PC-9 (cell line): ENCODE results near the gene CS. TPM values are rescaled to one million over a fixed set of nuclear protein-coding genes. Genes with fewer than 3 reads are reported as not detected.
A peak's percentile ranks its signal among the peaks of the same experiment; 100 is the strongest.
"Not testable (repeated sequence)": the region's sequence is repeated elsewhere in the genome, so short reads cannot be mapped to it uniquely, and the experiment has no call there.

Experiments
- Bru-seq: library from RNA; stranded (reverse); fragments of 400-500 nt; gene quantifications from one replicate; lab custom pipeline; 2021; lab: Mats Ljungman, UMichigan
- BruChase-seq, 2 experiments: library from RNA; stranded (reverse); fragments of 400-500 nt; gene quantifications; one replicate each; lab custom pipeline; 2021; lab: Mats Ljungman, UMichigan
- BruUV-seq: library from RNA; stranded (reverse); fragments of 400-500 nt; replicated peaks from 2 replicates; lab custom pipeline; 2021; lab: Mats Ljungman, UMichigan
- CTCF ChIA-PET: fragments of 300-600 bp; sonication (Branson Sonifier 250); formaldehyde crosslinking; loops from one replicate; lab custom pipeline; 2022; ENCODE audit warnings: antibody characterized with exemption; lab: Charles Lee
- POLR2A ChIA-PET: fragments of 300-600 bp; sonication (Branson Sonifier 250); formaldehyde crosslinking; loops from one replicate; lab custom pipeline; 2022; ENCODE audit warnings: antibody characterized with exemption; ENCODE audit not compliant: unreplicated experiment; lab: Charles Lee
- DNase-seq, 2 experiments: peaks; one replicate each; pipeline versions ENCODE4 v3.0.0 to v3.0.0-alpha.2; 2015 to 2022; ENCODE audit warnings: mixed read lengths in 1 of 2
- H2AFZ ChIP-seq: fragments of 200-600 bp; sonication (generic); 2 replicates; pipeline ENCODE4 v1.8.1; 2017; ENCODE audit warnings: antibody characterized with exemption
- H3F3A ChIP-seq: fragments of 200-600 bp; sonication (generic); 2 replicates; pipeline ENCODE4 v1.8.1; 2017; ENCODE audit warnings: antibody characterized with exemption, mild to moderate bottlenecking, low read depth; ENCODE audit not compliant: insufficient read depth
- H3K27ac ChIP-seq: fragments of 200-600 bp; sonication (generic); 2 replicates; pipeline ENCODE4 v1.6.1; 2016; ENCODE audit warnings: mixed run types
- H3K27me3 ChIP-seq: fragments of 200-600 bp; sonication (generic); 2 replicates; pipeline ENCODE4 v1.6.1; 2016; ENCODE audit warnings: low read depth, mixed run types; ENCODE audit not compliant: insufficient read depth
- H3K36me3 ChIP-seq: fragments of 200-600 bp; sonication (generic); 2 replicates; pipeline ENCODE4 v1.6.1; 2016; ENCODE audit warnings: low read depth, mixed run types
- H3K4me1 ChIP-seq: fragments of 200-600 bp; sonication (generic); replicated peaks from 2 replicates; pipeline ENCODE4 v1.6.1; 2016; ENCODE audit warnings: mixed run types; ENCODE audit not compliant: insufficient read depth
- H3K4me2 ChIP-seq: fragments of 200-600 bp; sonication (generic); 2 replicates; pipeline ENCODE4 v1.6.1; 2017; ENCODE audit warnings: mixed run types
- H3K4me3 ChIP-seq: fragments of 200-600 bp; sonication (generic); 2 replicates; pipeline ENCODE4 v1.6.1; 2016; ENCODE audit warnings: mixed run types
- H3K79me2 ChIP-seq: fragments of 200-600 bp; sonication (generic); 2 replicates; pipeline ENCODE4 v1.6.1; 2017; ENCODE audit warnings: low read depth, mixed run types
- H3K9me2 ChIP-seq: fragments of 200-600 bp; sonication (generic); 2 replicates; pipeline ENCODE4 v1.8.1; 2017; ENCODE audit warnings: mild to moderate bottlenecking; ENCODE audit not compliant: insufficient read depth
- H3K9me3 ChIP-seq: fragments of 200-600 bp; sonication (generic); 2 replicates; pipeline ENCODE4 v1.8.1; 2016; ENCODE audit warnings: low read depth; ENCODE audit not compliant: insufficient read depth
- H4K20me1 ChIP-seq: fragments of 200-600 bp; sonication (generic); 2 replicates; pipeline ENCODE4 v1.8.1; 2017; ENCODE audit not compliant: insufficient read depth
- CTCF ChIP-seq: fragments of 200-600 bp; sonication (generic); conservative IDR thresholded peaks from 2 replicates; pipeline ENCODE4 v1.6.1; 2017; ENCODE audit warnings: mixed run types, antibody characterized with exemption, mild to moderate bottlenecking, moderate library complexity
- EZH2 ChIP-seq: fragments of 200-600 bp; sonication (generic); IDR thresholded peaks from 2 replicates; pipeline ENCODE4 v1.8.0; 2017; ENCODE audit warnings: antibody characterized with exemption, low read depth
- intact Hi-C: fragments of 100-400 bp; cut with micrococcal nuclease; formaldehyde crosslinking; loops from one replicate; pipeline ENCODE4 v1.10.0; 2022; ENCODE audit not compliant: unreplicated experiment
- long read RNA-seq: library from polyadenylated mRNA; stranded (forward); transcript quantifications from one replicate; pipeline ENCODE4 v2.0.0, GENCODE V29; 2022
- total RNA-seq: library from RNA; stranded (reverse); gene quantifications from 2 replicates; pipeline ENCODE4 v1.2.3, GENCODE V29; 2021

CS gene
- total RNA-seq (203 and 205 TPM in 2 replicates), Bru-seq, nascent RNA (percentile 83 among the genes with signal in this experiment), BruChase-seq, experiment 1, labeled RNA remaining after a 2-hour chase (percentile 87 among the genes with signal in this experiment), BruChase-seq, experiment 2, labeled RNA remaining after a 6-hour chase (percentile 97 among the genes with signal in this experiment)
- long read RNA-seq, transcript CS-201 (11 exons, 2,975 nt) = major isoform, 94 of 157 reads
- long read RNA-seq, partial matches to known transcripts = 42 of 157 reads
- long read RNA-seq, other reads (novel, unspliced or antisense) = 21 of 157 reads

GRCh38 chr12:56299853-56300643, at the start of gene CS:
Gene CS (minus strand): TSS chr12:56300330. CDS start chr12:56300201, 129 bp downstream.
- ChIA-PET CTCF (interaction anchor here (0.6 kb wide), 2 partner anchors 55 to 58 kb away, joined by 3 to 5 read pairs; no protein-coding TSS in a partner anchor), POLR2A (no interaction called here)
- H2AFZ ChIP-seq = peak within 1 kb of the TSS; percentile 84
- H3F3A ChIP-seq = peaks cover 24% of the 10 kb centered on the region; the same call in 1 of the 2 replicates
- DNase-seq = peak; percentile 93 to 97
- H3K9me3 ChIP-seq = no peaks in the 10 kb centered on the region
- no peaks in the 10 kb centered on the region for H3K9me2 ChIP-seq
- no TSS peak for BruUV-seq
- no peaks in the 10 kb centered on the region for H3K27me3 ChIP-seq
- H3K4me1 ChIP-seq = peaks cover 33% of the 10 kb centered on the region
- peak within 1 kb of the TSS; percentile 31 for H3K27ac ChIP-seq
- H3K36me3 ChIP-seq = 0 out of 2 replicates have a peak, but pooled peaks cover 8% of the 10 kb centered on the region
- TF ChIP-seq EZH2 (no peak), CTCF (no peak)
- intact Hi-C loops = loop anchor here (1.0 to 2.0 kb wide), 4 partner anchors 9 to 181 kb away; no protein-coding TSS in a partner anchor
- H3K79me2 ChIP-seq = peaks cover 51% of the 10 kb centered on the region
- peak within 1 kb of the TSS; percentile 97 for H3K4me2 ChIP-seq
- peak within 1 kb of the TSS; percentile 88 for H3K4me3 ChIP-seq
- H4K20me1 ChIP-seq = no peaks in the 10 kb centered on the region

GRCh38 chr12:56348776-56349175, 48.6 kb upstream of the CS start:
- no peaks in the 10 kb centered on the region for H3K9me2 ChIP-seq
- TF ChIP-seq EZH2 (no peak), CTCF (no peak)
- peaks cover 28% of the 10 kb centered on the region for H3F3A ChIP-seq
- no peak overlapping the region for H3K27ac ChIP-seq
- H3K79me2 ChIP-seq = no peaks in the 10 kb centered on the region
- DNase-seq = no peak
- ChIA-PET POLR2A (no interaction called here), CTCF (no interaction called here)
- H4K20me1 ChIP-seq = no peaks in the 10 kb centered on the region
- no peaks in the 10 kb centered on the region for H3K27me3 ChIP-seq
- H2AFZ ChIP-seq = no peak overlapping the region
- BruUV-seq = no TSS peak
- no peaks in the 10 kb centered on the region for H3K9me3 ChIP-seq
- intact Hi-C loops = no loop called here
- H3K4me3 ChIP-seq = no peak overlapping the region
- no peak overlapping the region for H3K4me2 ChIP-seq
- H3K4me1 ChIP-seq = peaks cover 21% of the 10 kb centered on the region
- peaks cover 11% of the 10 kb centered on the region; the same call in 1 of the 2 replicates for H3K36me3 ChIP-seq

- CTCF ChIA-PET, H3K9me3 ChIP-seq, H3K79me2 ChIP-seq, H3K27ac ChIP-seq, DNase-seq, H3K4me3 ChIP-seq, H4K20me1 ChIP-seq, H3K9me2 ChIP-seq, BruUV-seq, H2AFZ ChIP-seq, POLR2A ChIA-PET, H3K4me2 ChIP-seq, H3K27me3 ChIP-seq, intact Hi-C loops: not testable (repeated sequence)
- peaks cover 22% of the 10 kb centered on the region for H3F3A ChIP-seq
- H3K4me1 ChIP-seq = peaks cover 21% of the 10 kb centered on the region
- H3K36me3 ChIP-seq = peaks cover 11% of the 10 kb centered on the region; the same call in 1 of the 2 replicates
Measured at GRCh38 chr12:56347255-56347654, 47.1 kb upstream of the CS start.
